ENCODE results near the gene RAB31. TPM values are rescaled to one million over a fixed set of nuclear protein-coding genes. Genes with fewer than 3 reads are reported as not detected.

Gene RAB31
- total RNA-seq, 4 donors from 2014 or later: 13.1 to 18.4 (median 16.9) TPM

GRCh38 chr18:9870431-9871008, 162.4 kb downstream of the RAB31 start:
- Histone ChIP-seq H3K4me3 (no peak overlapping the region), H3K27ac (peak overlapping the region; percentile 50 to 70 (median 56)), H3K4me1 (peaks cover 17 to 24% (median 20%) of the 10 kb centered on the region in 4 donors), H3K36me3 (no peaks in the 10 kb centered on the region), H3K9me3 (peaks cover 2% of the 10 kb centered on the region in 2 donors), H3K27me3 (no peaks in the 10 kb centered on the region)
- TF ChIP-seq POLR2A (IDR thresholded peaks at IDR 0.05): no peak
- TF ChIP-seq EP300 (IDR thresholded peaks at IDR 0.05; ENCODE audit: low read depth): no peak
- TF ChIP-seq POLR2AphosphoS5 (IDR thresholded peaks at IDR 0.05): no peak
- no peak for TF ChIP-seq CTCF (IDR thresholded peaks at IDR 0.05)
- in situ Hi-C loops (cut with MboI; ENCODE audit: low pct_ligation_motif_present in 1 of 4, low pct_unique_long_range_greater_than_20kb in 1 of 4, low sequenced_read_pairs in 3 of 4) (no loop called here), intact Hi-C loops (cut with DNase I; ENCODE audit: low total_unique reads) (no loop called here)
- WGBS, 2 donors (ENCODE audit: low coverage in 1 of 2): 45 to 54% methylated on average over 4 of the region's 4 CpGs
- DNase-seq: no peak

- H3K27me3 ChIP-seq: no peaks in the 10 kb centered on the region
- no peak for DNase-seq
- no peak for TF ChIP-seq POLR2A (IDR thresholded peaks at IDR 0.05)
- no peak for TF ChIP-seq EP300 (IDR thresholded peaks at IDR 0.05; ENCODE audit: low read depth)
- no peak for TF ChIP-seq CTCF (IDR thresholded peaks at IDR 0.05)
- no peak for TF ChIP-seq POLR2AphosphoS5 (IDR thresholded peaks at IDR 0.05)
- peaks cover 17 to 24% (median 20%) of the 10 kb centered on the region in 4 donors for H3K4me1 ChIP-seq
- intact Hi-C loops (cut with DNase I; ENCODE audit: low total_unique reads): no loop called here
- no peak overlapping the region for H3K27ac ChIP-seq
- no peaks in the 10 kb centered on the region for H3K36me3 ChIP-seq
- no peaks in the 10 kb centered on the region for H3K9me3 ChIP-seq
- 82 to 85% methylated on average over 3 to 6 of the region's 6 CpGs for WGBS, 2 donors (ENCODE audit: low coverage in 1 of 2)
- H3K4me3 ChIP-seq: no peak overlapping the region
- in situ Hi-C loops (cut with MboI; ENCODE audit: low pct_ligation_motif_present in 1 of 4, low pct_unique_long_range_greater_than_20kb in 1 of 4, low sequenced_read_pairs in 3 of 4): no loop called here
Observed at GRCh38 chr18:9871244-9871746, 163.2 kb downstream of the RAB31 start.

GRCh38 chr18:9872823-9873222, 164.7 kb downstream of the RAB31 start:
- no peaks in the 10 kb centered on the region for H3K27me3 ChIP-seq
- no peak for DNase-seq
- in situ Hi-C loops (cut with MboI; ENCODE audit: low pct_ligation_motif_present in 1 of 4, low pct_unique_long_range_greater_than_20kb in 1 of 4, low sequenced_read_pairs in 3 of 4) (no loop called here), intact Hi-C loops (cut with DNase I; ENCODE audit: low total_unique reads) (no loop called here)
- no peak overlapping the region for H3K27ac ChIP-seq
- no peak for TF ChIP-seq POLR2AphosphoS5 (IDR thresholded peaks at IDR 0.05)
- peaks cover 17 to 29% (median 20%) of the 10 kb centered on the region in 4 donors for H3K4me1 ChIP-seq
- H3K9me3 ChIP-seq: no peaks in the 10 kb centered on the region
- no peaks in the 10 kb centered on the region for H3K36me3 ChIP-seq
- H3K4me3 ChIP-seq: no peak overlapping the region

- H3K9me3 ChIP-seq: no peaks in the 10 kb centered on the region
- H3K27me3 ChIP-seq: no peaks in the 10 kb centered on the region
- H3K4me1 ChIP-seq: peaks cover 8 to 15% (median 9%) of the 10 kb centered on the region in 4 donors
- no peak for DNase-seq
- intact Hi-C loops (cut with DNase I; ENCODE audit: low total_unique reads): no loop called here
- H3K36me3 ChIP-seq: no peaks in the 10 kb centered on the region
- in situ Hi-C loops (cut with MboI; ENCODE audit: low pct_ligation_motif_present in 1 of 4, low pct_unique_long_range_greater_than_20kb in 1 of 4, low sequenced_read_pairs in 3 of 4): no loop called here
- H3K27ac ChIP-seq: no peak overlapping the region
- WGBS, 2 donors (ENCODE audit: low coverage in 1 of 2): 97 to 100% methylated on average over 1 of the region's 1 CpG
- TF ChIP-seq CTCF (IDR thresholded peaks at IDR 0.05) (no peak), POLR2AphosphoS5 (IDR thresholded peaks at IDR 0.05) (no peak), POLR2A (IDR thresholded peaks at IDR 0.05) (no peak), EP300 (IDR thresholded peaks at IDR 0.05; ENCODE audit: low read depth) (no peak)
- H3K4me3 ChIP-seq: no peak overlapping the region
Observed at GRCh38 chr18:9874728-9875127, 166.6 kb downstream of the RAB31 start.
